ENCODE measurements around the gene FARS2.

FARS2 gene

GRCh38 chr6:5587648-5588047 is 326.3 kb downstream of the FARS2 start:
- no peak for DNase-seq (ENCODE audit: low read depth)

GRCh38 chr6:5589422-5590141 is 328.3 kb downstream of the FARS2 start:
- DNase-seq (ENCODE audit: low read depth), result no peak

- no peak for DNase-seq (ENCODE audit: low read depth)
Observed at GRCh38 chr6:5590187-5590586, 328.9 kb downstream of the FARS2 start.

GRCh38 chr6:5592886-5593519 is 331.7 kb downstream of the FARS2 start:
- DNase-seq (ENCODE audit: low read depth), result no peak

DNA sequence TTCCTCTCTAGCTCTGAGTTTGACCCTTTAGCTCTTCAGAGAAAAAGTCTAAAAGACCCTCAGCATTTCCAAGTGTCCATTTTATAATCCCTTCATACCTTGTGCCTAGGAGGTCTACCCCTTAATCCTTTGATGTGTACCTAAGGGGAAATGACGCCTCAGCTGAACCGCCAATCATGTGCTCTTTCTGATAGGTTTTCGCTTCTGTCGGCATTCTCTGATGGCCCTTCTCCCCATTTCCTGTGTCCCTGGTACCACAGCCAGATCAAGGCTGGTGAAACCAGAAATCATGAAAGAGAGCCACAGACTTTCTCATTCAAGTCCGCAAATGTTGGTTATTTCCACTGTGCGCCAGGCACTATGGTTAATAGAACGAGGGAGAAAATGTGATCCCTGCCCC is 333.9 kb downstream of the FARS2 start:
- no peak for DNase-seq (ENCODE audit: low read depth)

DNA sequence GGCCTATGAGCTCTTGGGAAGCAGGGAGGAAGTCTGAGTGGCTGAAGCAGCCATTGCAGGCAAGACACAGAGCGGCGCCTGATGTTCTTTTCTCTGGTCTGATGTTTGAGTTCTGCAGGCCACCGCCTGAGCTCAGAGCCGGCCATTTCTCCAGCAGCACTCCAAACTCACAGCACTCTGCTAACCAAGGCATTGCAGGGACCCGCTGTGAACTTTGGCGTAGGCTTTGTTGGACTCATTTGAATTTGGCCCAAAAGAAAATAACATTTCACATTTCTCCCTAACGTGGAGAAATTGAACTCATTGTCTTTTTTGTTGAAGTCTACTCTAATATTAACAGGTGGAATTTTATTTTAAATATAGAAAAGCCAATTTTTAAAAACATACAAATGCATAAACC is 336.1 kb downstream of the FARS2 start:
- no peak for DNase-seq (ENCODE audit: low read depth)

- DNase-seq (ENCODE audit: low read depth), result no peak
Observed at GRCh38 chr6:5598123-5598522, 336.8 kb downstream of the FARS2 start.

DNA sequence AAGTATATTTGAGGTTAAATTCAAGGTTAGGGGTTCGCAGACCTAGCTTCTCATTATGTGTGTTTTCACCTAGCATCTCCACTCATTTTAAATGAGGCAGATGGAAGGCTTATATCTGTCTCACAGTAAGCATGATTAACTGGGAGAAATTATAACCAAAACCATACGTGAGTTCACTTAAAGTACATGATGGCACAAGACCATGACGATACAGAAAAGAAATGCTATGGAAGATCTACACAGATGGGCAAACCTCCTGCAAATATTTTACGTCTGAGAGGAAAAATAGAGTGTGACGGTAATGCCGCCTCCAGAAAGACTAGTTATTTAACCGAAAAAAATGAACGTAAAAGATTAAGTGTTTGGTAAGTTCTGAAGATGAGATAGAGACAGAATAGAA is 337.8 kb downstream of the FARS2 start:
- DNase-seq (ENCODE audit: low read depth), result no peak

- DNase-seq (ENCODE audit: low read depth), result no peak
Observed at GRCh38 chr6:5605937-5606336, 344.6 kb downstream of the FARS2 start.

GRCh38 chr6:5606546-5606945 is 345.2 kb downstream of the FARS2 start:
- DNase-seq (ENCODE audit: low read depth), result no peak

DNA sequence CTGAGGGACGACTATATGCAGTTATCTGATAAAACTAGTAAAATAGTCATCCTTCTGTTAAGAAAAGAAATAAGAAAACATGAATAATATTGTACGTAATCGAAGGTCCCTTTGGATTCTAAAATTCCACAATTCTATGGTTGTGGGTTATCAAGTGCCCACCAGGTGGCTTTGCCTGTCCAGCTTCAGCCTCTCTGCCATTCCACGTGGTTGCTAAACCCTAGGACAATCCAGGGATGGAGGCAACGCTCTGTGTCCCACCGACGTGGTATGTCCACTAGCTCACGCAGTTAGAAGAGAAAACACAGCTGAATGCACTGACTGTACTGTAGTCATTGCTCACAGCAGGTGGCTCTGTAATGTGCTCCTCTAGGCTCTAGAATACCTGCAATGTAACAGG is 349.3 kb downstream of the FARS2 start:
- DNase-seq (ENCODE audit: low read depth), result no peak

DNA sequence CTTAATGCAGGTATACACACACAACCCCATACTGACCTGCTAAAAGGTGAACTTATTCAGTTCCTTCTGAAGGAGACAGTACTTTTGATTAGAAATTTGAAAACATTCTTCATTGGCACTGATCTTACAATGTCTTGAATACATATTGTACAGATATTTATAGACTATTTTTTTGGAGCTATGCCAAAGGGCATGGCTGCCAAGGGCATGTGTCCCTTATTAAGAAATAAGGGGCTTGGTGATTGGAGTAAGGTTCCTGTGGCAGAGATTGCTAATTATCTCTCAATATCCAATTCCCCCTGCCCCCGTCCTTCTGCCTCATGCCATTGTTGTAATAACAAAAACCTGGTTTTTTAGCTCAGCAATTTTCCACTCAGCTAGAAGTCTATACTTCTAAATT is 355.9 kb downstream of the FARS2 start:
- no peak for DNase-seq (ENCODE audit: low read depth)

DNA sequence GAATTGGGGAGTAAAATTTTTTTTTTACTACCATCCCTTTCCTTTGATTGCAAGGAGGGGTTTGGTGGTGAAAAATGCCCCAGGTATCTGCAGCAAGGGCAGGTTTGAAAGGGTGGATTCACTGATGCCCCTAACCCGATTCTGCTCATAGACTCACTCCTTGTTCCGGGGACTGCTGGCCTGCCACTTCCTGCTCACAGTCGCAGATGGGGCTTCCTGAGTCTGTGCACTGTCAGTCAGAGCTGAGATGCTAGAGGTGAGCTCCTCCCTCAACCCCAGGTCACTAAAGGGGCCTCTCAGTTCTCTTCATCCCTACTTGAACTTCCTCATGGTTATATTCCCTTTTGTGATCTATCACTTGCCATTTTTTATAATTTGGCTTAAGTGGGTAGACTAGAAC is 357.9 kb downstream of the FARS2 start:
- no peak for DNase-seq (ENCODE audit: low read depth)

DNA sequence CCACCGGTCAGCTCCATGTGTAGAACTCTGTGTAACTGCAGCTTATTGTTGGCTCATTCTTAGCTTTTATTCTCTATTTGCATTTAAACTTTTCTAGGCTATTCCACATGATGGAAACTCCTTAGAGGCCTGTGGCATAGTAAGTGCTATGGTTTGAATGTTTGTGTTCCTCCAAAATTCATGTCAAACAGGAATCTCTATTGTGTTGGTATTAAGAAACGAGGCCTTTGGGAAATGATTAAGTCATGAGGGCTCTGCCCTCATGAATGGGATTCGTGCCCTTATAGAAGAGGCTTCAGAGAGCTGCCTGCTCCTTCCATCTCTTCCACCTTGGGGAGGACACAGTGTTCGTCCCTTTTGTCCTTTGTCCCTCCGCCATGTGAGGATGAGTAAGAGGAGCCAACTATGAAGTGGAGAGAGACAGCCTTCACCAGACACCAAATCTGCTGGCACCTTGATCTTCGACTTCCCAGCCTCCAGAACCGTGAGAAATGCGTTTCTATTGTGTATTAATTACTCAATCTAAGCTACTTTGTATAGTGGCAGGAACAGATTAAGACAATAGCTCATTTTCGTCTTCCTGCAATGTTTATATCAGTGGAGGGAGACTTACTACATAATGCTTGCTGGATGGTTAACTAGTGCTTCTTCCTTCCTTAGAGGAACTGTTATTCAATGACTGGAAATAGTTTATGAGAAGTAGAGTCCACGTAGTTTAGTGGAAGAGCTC is 361.1 kb downstream of the FARS2 start:
- DNase-seq (ENCODE audit: low read depth), result no peak

DNA sequence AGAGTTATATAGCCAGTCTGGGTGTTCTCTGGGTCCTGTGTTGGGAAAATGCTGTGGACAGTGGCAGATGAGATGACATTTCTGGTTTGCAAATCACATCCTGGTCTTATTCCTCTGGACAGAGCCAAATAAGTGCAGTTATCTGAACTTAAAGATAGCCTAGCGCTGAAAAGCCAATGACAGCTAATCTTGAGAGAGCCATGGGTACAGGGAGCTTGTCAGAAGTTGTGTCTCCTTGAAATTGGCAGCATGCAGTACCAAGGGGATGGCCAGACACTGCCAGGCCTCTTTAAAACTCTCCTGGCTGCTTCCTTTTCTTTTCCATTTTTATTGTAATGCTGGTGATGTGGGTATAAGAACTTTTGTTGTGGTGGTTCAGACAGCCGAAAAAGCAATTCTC is 362.5 kb downstream of the FARS2 start:
- no peak for DNase-seq (ENCODE audit: low read depth)

DNA sequence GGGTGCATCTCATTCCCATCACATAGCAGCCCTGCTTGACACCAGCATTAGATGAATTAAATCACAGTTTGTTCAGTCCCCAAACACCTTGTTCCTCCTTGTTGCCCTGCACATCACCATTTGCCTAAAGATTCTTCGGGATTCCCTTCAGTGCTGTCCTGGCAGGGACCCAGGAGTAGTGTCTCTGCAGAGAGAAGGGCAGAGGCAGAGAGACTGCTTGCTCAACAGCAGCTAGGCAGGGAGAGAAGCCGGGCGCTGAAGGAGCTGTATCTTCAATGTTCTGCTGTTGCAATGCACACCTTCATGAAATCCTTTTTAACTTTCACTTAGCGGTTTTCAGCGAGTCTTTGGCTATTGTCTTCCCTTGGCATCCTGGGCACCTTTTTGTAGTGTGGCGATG is 362.9 kb downstream of the FARS2 start:
- DNase-seq (ENCODE audit: low read depth), result no peak

- DNase-seq (ENCODE audit: low read depth), result no peak
Observed at GRCh38 chr6:5626727-5627426, 365.6 kb downstream of the FARS2 start.

GRCh38 chr6:5630636-5631035 is 369.3 kb downstream of the FARS2 start:
- DNase-seq (ENCODE audit: low read depth), result no peak

DNA sequence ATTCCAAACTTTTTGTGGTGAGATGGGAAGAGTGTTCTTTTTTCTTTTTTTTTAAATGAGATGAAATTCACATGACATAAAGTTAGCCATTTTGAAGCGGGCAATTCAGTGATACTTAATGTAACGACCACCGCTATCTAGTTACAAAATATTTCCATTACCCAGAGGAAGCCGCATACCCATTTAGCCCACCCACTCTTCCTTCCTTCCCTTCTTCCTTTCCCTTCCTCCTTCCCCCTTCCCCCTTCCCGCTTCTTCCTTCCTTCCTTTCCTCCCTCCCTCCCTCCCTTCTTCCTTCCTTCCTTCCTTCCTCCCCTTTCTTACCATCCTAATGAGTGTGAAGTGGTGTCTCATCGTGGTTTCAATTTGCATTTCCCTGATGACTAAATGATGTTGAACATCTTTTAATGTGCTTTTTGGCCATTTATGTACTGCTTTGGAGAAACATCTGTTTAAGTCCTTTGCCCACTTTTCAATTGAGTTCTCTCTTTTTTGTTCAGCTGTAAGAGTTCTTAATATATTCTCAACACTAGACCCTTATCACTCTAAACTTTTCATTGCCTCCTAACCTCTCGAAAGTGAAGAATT is 371.1 kb downstream of the FARS2 start:
- no peak for DNase-seq (ENCODE audit: low read depth)

- DNase-seq (ENCODE audit: low read depth), result no peak
Observed at GRCh38 chr6:5634525-5634924, 373.2 kb downstream of the FARS2 start.

DNA sequence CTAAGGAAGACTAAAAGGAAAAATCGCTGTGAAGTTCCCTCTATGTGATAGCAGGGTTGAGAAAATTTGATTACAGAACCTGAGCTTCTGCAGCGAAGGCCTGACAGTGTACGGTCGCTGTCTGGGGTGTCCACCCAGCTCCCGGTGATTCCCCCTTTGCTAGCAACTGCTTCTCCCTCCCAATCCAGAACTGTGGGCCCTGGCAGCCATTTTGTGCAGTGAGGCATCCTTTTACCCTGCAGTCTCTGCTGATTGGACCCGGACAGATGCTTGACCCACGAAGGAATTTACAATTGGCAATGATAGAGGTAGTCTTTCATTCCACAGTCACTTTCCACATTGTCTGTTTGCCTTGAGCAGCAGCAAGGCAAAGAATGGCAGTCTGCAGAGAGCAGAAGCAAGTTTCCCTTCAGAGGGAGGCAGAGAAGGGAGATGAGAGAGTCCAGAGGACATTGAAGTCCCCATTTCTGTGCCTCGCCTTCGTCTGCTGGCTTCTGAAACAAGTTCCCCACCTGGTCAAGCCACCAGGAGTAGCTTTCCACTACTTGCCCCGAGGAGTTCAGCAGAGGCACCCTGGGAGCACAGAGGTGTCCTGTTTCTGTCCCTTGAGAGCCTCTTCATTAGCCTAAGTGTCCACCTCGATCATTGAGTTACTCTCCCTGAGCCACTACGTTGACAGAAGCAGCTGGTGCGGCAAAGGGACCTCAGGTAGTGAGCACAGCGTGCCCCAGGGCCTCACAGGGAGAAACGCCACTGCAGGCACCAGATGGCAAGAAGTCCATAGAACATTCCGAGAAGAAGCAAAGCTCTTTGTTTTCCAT is 375.1 kb downstream of the FARS2 start:
- DNase-seq (ENCODE audit: low read depth), result no peak
